Measurements from ENCODE around the gene RXRA. TPM values are rescaled to one million over a fixed set of nuclear protein-coding genes. Genes with fewer than 3 reads are reported as not detected.

Gene RXRA
- total RNA-seq, 1 donor from 2014 or later = 66.9 TPM

- no peaks in the 10 kb centered on the region for H3K36me3 Mint-ChIP-seq
- no peak for TF ChIP-seq CTCF (conservative IDR thresholded peaks at IDR 0.05)
- H3K4me3 Mint-ChIP-seq = no peak overlapping the region
- no peaks in the 10 kb centered on the region for H3K27me3 Mint-ChIP-seq
- peaks cover 19% of the 10 kb centered on the region for H3K4me1 Mint-ChIP-seq (ENCODE audit: unreplicated experiment)
- no peak for DNase-seq (ENCODE audit: extremely low spot score, unreplicated experiment)
- H3K27ac Mint-ChIP-seq = no peak overlapping the region
- H3K9me3 Mint-ChIP-seq = no peaks in the 10 kb centered on the region
These were observed 58.7 kb downstream of the RXRA start for GRCh38 chr9:134384811-134385479.

- H3K36me3 Mint-ChIP-seq = no peaks in the 10 kb centered on the region
- no peak overlapping the region for H3K4me3 Mint-ChIP-seq
- no peak for DNase-seq (ENCODE audit: extremely low spot score, unreplicated experiment)
- peaks cover 19% of the 10 kb centered on the region for H3K4me1 Mint-ChIP-seq (ENCODE audit: unreplicated experiment)
- no peaks in the 10 kb centered on the region for H3K27me3 Mint-ChIP-seq
- no peak overlapping the region for H3K27ac Mint-ChIP-seq
- H3K9me3 Mint-ChIP-seq = no peaks in the 10 kb centered on the region
- no peak for TF ChIP-seq CTCF (conservative IDR thresholded peaks at IDR 0.05)
These were observed 59.7 kb downstream of the RXRA start for GRCh38 chr9:134385915-134386314.

- Mint-ChIP-seq H3K27ac (no peak overlapping the region), H3K27me3 (no peaks in the 10 kb centered on the region), H3K4me1 (ENCODE audit: unreplicated experiment) (peaks cover 16% of the 10 kb centered on the region), H3K36me3 (no peaks in the 10 kb centered on the region), H3K4me3 (no peak overlapping the region), H3K9me3 (no peaks in the 10 kb centered on the region)
- no peak for DNase-seq (ENCODE audit: extremely low spot score, unreplicated experiment)
- TF ChIP-seq CTCF (conservative IDR thresholded peaks at IDR 0.05) = no peak
These were observed 60.9 kb downstream of the RXRA start for GRCh38 chr9:134386951-134387831.

- Mint-ChIP-seq H3K4me1 (ENCODE audit: unreplicated experiment) (peaks cover 11% of the 10 kb centered on the region), H3K27me3 (no peaks in the 10 kb centered on the region), H3K27ac (peak overlapping the region; percentile 79), H3K4me3 (peak overlapping the region; percentile 43), H3K9me3 (no peaks in the 10 kb centered on the region), H3K36me3 (no peaks in the 10 kb centered on the region)
- no peak for TF ChIP-seq CTCF (conservative IDR thresholded peaks at IDR 0.05)
- DNase-seq (ENCODE audit: extremely low spot score, unreplicated experiment) = no peak
These were observed 62.1 kb downstream of the RXRA start for GRCh38 chr9:134388289-134388808.

- no peak for TF ChIP-seq CTCF (conservative IDR thresholded peaks at IDR 0.05)
- no peaks in the 10 kb centered on the region for H3K27me3 Mint-ChIP-seq
- H3K27ac Mint-ChIP-seq = no peak overlapping the region
- no peaks in the 10 kb centered on the region for H3K36me3 Mint-ChIP-seq
- H3K4me3 Mint-ChIP-seq = no peak overlapping the region
- DNase-seq (ENCODE audit: extremely low spot score, unreplicated experiment) = no peak
- peaks cover 11% of the 10 kb centered on the region for H3K4me1 Mint-ChIP-seq (ENCODE audit: unreplicated experiment)
- no peaks in the 10 kb centered on the region for H3K9me3 Mint-ChIP-seq
These were observed 62.7 kb downstream of the RXRA start for GRCh38 chr9:134388976-134389375.

Measured in type B pancreatic cell (in vitro differentiated cells).